CD4-positive, alpha-beta T cell (primary cell): ENCODE measurements around the gene HIRA. TPM values are rescaled to one million over a fixed set of nuclear protein-coding genes. Genes with fewer than 3 reads are reported as not detected.

Source experiments
- ATAC-seq: fragments of 200-7000 bp; cut with Tn5 transposase; one replicate; pipeline ENCODE4 v1.10.0; 2022; ENCODE audit warnings: mild to moderate bottlenecking; ENCODE audit not compliant: poor library complexity
- CTCF ChIA-PET: fragments of 350-600 bp; sonication (Branson Sonifier 250); formaldehyde crosslinking; loops from one replicate; lab custom pipeline; 2021; ENCODE audit warnings: antibody characterized with exemption, inconsistent platforms; lab: Charles Lee
- POLR2A ChIA-PET: fragments of 350-600 bp; sonication (Branson Sonifier 250); formaldehyde crosslinking; loops from one replicate; lab custom pipeline; 2021; ENCODE audit warnings: antibody characterized with exemption, inconsistent platforms; lab: Charles Lee
- DNase-seq, 14 experiments: peaks; one replicate each; pipeline ENCODE4 v3.0.0-alpha.2; 2013 to 2020; ENCODE audit warnings: mixed read lengths in 2 of 14
- H3K27ac ChIP-seq, 2 donors: one replicate each; pipeline versions ENCODE4 v1.5.1 to v1.7.0; 2013; ENCODE audit warnings: low read length in 2 of 2, low read depth in 1 of 2, mild to moderate bottlenecking in 1 of 2
- H3K27me3 ChIP-seq, 2 experiments: 1 replicate in 1 of 2; 2 replicates in 1 of 2; pipeline versions ENCODE4 v1.6.1 to v1.7.0; 2013; ENCODE audit warnings: low read length in 2 of 2, control low read depth in 1 of 2, mild to moderate bottlenecking in 1 of 2, moderate library complexity in 1 of 2; ENCODE audit not compliant: insufficient read depth in 2 of 2, control insufficient read depth in 1 of 2
- H3K36me3 ChIP-seq: one replicate; pipeline ENCODE4 v1.6.1; 2013; ENCODE audit warnings: low read length, control low read depth; ENCODE audit not compliant: insufficient read depth
- H3K4me1 ChIP-seq: one replicate; pipeline ENCODE4 v1.6.1; 2013; ENCODE audit warnings: low read length, control low read depth; ENCODE audit not compliant: insufficient read depth
- H3K4me3 ChIP-seq: one replicate; pipeline ENCODE4 v1.5.1; 2013; ENCODE audit warnings: mild to moderate bottlenecking, low read length, moderate library complexity
- H3K9me3 ChIP-seq, 2 experiments: 1 replicate in 1 of 2; 2 replicates in 1 of 2; pipeline versions ENCODE4 v1.6.1 to v1.7.0; 2013; ENCODE audit warnings: low read length in 2 of 2, mild to moderate bottlenecking in 2 of 2, control low read depth in 1 of 2, moderate library complexity in 1 of 2; ENCODE audit not compliant: control insufficient read depth in 1 of 2, insufficient read depth in 1 of 2
- H3K27ac Mint-ChIP-seq: one replicate; pipeline ENCODE4 v1.8.0; 2020; ENCODE audit warnings: mixed read lengths
- H3K27me3 Mint-ChIP-seq: one replicate; pipeline ENCODE4 v1.8.0; 2021; ENCODE audit warnings: mixed read lengths
- H3K36me3 Mint-ChIP-seq: one replicate; pipeline ENCODE4 v1.8.0; 2021; ENCODE audit warnings: low read depth, mixed read lengths
- H3K4me1 Mint-ChIP-seq: one replicate; pipeline ENCODE4 v1.8.0; 2021; ENCODE audit warnings: low read depth, mixed read lengths
- H3K4me3 Mint-ChIP-seq: one replicate; pipeline ENCODE4 v1.8.0; 2020; ENCODE audit warnings: mild to moderate bottlenecking, mixed read lengths
- H3K9me3 Mint-ChIP-seq: one replicate; pipeline ENCODE4 v1.8.0; 2020; ENCODE audit warnings: mixed read lengths
- CTCF ChIP-seq: fragments of 200-600 bp; IDR thresholded peaks from one replicate; pipeline ENCODE4 v1.8.0; 2022; ENCODE audit warnings: antibody characterized with exemption, mild to moderate bottlenecking
- intact Hi-C, 2 experiments: fragments of 100-400 bp; cut with DNase I in 1 of 2; cut with micrococcal nuclease in 1 of 2; formaldehyde crosslinking; loops; one replicate each; pipeline versions ENCODE4 v1.15.1 to v1.9.0; 2023 to 2025; cut with DNase I, micrococcal nuclease
- total RNA-seq, 174 experiments: library from RNA in 2 of 174; stranded (reverse) in 2 of 174; gene quantifications; one replicate each; pipeline ENCODE4 v1.2.3 and lab custom pipeline; 2021 to 2026

Gene HIRA
- total RNA-seq, 2 experiments from 2014 or later = 15.2 to 15.5 TPM

DNA sequence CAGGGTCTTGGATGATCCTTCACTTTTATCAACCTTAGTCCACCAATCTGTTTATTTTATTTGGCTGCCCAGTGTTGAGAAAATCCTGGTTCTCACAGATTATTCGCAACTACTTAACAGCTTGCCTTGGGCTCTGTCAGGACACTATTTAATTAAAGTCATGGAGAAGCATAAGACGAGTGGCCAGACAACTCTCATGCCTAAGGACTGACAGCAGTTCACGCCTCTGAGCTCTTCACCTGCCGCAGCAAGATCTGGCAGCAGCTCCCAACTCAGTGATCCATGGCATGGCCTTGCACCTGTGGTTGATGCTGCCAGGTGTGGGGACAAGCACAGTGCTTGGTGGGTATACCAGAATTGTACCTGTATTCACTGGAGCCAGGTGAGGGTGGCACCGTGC lies 37.8 kb downstream of the HIRA start:
- no peak overlapping the region for H3K27ac Mint-ChIP-seq

GRCh38 chr22:19387575-19387974 lies 44.0 kb downstream of the HIRA start:
- H3K4me3 Mint-ChIP-seq = no peak overlapping the region
- Histone ChIP-seq H3K27ac (no peak overlapping the region), H3K36me3 (peaks cover 87% of the 10 kb centered on the region), H3K9me3 (no peaks in the 10 kb centered on the region), H3K4me3 (no peak overlapping the region), H3K4me1 (no peaks in the 10 kb centered on the region), H3K27me3 (no peaks in the 10 kb centered on the region)
- no peaks in the 10 kb centered on the region for H3K4me1 Mint-ChIP-seq
- no peaks in the 10 kb centered on the region for H3K9me3 Mint-ChIP-seq
- no peaks in the 10 kb centered on the region for H3K27me3 Mint-ChIP-seq
- ChIA-PET POLR2A (no interaction called here), CTCF (no interaction called here)
- intact Hi-C loops = loop anchor here in 1 of 2 experiments (10.0 kb wide), 1 partner anchor 247 kb away; no protein-coding TSS in a partner anchor
- no peak for TF ChIP-seq CTCF
- no peak for DNase-seq
- peaks cover 92% of the 10 kb centered on the region for H3K36me3 Mint-ChIP-seq
- no peak overlapping the region for H3K27ac Mint-ChIP-seq
- no peak for ATAC-seq

More for the DNA sequence above, 37.8 kb downstream of the HIRA start:
- Mint-ChIP-seq H3K9me3 (no peaks in the 10 kb centered on the region), H3K4me3 (no peak overlapping the region), H3K4me1 (no peaks in the 10 kb centered on the region), H3K27me3 (no peaks in the 10 kb centered on the region), H3K36me3 (peaks cover 93% of the 10 kb centered on the region)
- no peaks in the 10 kb centered on the region for H3K27me3 ChIP-seq
- H3K36me3 ChIP-seq = peaks cover 90% of the 10 kb centered on the region
- ATAC-seq (no peak), DNase-seq (peak in 1 of 14 experiments; percentile 14)
- H3K4me1 ChIP-seq = no peaks in the 10 kb centered on the region
- intact Hi-C loops = no loop called here
- POLR2A ChIA-PET = no interaction called here
- no peak for TF ChIP-seq CTCF
- CTCF ChIA-PET = interaction anchor here (1.3 kb wide), 1 partner anchor 11 kb away, joined by 3 read pairs; no protein-coding TSS in a partner anchor
- no peak overlapping the region for H3K27ac ChIP-seq
- H3K9me3 ChIP-seq = no peaks in the 10 kb centered on the region
- H3K4me3 ChIP-seq = no peak overlapping the region

GRCh38 chr22:19387038-19387437 lies 44.5 kb downstream of the HIRA start:
- DNase-seq = no peak
- H3K36me3 ChIP-seq = peaks cover 87% of the 10 kb centered on the region
- POLR2A ChIA-PET = interaction anchor here (0.6 kb wide), 1 partner anchor 560 kb away, joined by 3 read pairs; no protein-coding TSS in a partner anchor
- no peak overlapping the region for H3K4me3 ChIP-seq
- H3K9me3 ChIP-seq = no peaks in the 10 kb centered on the region
- no peak for ATAC-seq
- H3K4me1 ChIP-seq = no peaks in the 10 kb centered on the region
- Mint-ChIP-seq H3K4me3 (no peak overlapping the region), H3K27me3 (no peaks in the 10 kb centered on the region), H3K4me1 (no peaks in the 10 kb centered on the region), H3K27ac (no peak overlapping the region), H3K9me3 (no peaks in the 10 kb centered on the region), H3K36me3 (peaks cover 92% of the 10 kb centered on the region)
- H3K27ac ChIP-seq = no peak overlapping the region
- intact Hi-C loops = loop anchor here in 1 of 2 experiments (10.0 kb wide), 1 partner anchor 248 kb away; no protein-coding TSS in a partner anchor
- H3K27me3 ChIP-seq = no peaks in the 10 kb centered on the region
- CTCF ChIA-PET = no interaction called here
- no peak for TF ChIP-seq CTCF
